GM12873 (cell line): Measurements from ENCODE around the gene FGD5.

Source experiments
- TF ChIP-seq, protein P1 (sequence below): IDR thresholded peaks from 2 replicates; pipeline ENCODE4 v1.5.1; 2012; ENCODE audit warnings: low read depth, mild to moderate bottlenecking, moderate library complexity, low read length, control low read depth; ENCODE audit not compliant: insufficient read depth; ENCODE audit errors: missing control alignments

Gene FGD5

DNA sequence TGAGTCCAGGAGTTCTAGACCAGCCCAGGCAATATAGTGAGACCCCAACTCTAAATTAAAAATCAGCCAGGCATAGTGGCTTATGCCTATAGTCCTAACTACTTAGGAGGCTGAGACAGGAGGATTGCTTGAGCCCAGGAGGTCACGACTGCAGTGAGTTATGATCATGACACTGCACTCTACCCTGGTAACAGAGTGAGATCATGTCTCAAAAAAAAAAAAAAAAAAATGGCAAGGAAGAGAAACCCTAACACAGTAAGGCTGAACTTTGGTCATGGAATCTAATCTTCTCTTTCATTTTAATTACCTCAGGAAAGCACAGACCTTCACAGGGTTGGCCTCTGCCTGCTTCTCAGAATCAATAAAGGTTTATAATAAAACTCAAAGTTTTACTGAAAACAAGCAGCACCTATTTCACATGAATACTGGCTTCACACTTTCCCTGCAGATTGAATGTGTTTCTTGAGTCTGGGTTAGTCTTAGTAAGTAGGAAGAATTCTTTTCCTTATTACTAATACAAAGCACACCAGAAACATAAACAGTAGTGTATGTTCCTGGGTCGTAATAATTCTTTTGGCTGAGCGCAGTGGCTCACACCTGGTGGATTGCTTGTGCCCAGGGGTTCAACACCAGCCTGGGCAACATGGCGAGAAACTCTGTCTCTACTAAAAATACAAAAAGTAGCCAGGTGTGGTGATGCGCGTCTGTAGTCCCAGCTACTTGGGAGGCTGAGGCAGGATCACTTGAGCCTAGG, 117.0 kb downstream of the FGD5 start:
- TF ChIP-seq, protein P1, sequence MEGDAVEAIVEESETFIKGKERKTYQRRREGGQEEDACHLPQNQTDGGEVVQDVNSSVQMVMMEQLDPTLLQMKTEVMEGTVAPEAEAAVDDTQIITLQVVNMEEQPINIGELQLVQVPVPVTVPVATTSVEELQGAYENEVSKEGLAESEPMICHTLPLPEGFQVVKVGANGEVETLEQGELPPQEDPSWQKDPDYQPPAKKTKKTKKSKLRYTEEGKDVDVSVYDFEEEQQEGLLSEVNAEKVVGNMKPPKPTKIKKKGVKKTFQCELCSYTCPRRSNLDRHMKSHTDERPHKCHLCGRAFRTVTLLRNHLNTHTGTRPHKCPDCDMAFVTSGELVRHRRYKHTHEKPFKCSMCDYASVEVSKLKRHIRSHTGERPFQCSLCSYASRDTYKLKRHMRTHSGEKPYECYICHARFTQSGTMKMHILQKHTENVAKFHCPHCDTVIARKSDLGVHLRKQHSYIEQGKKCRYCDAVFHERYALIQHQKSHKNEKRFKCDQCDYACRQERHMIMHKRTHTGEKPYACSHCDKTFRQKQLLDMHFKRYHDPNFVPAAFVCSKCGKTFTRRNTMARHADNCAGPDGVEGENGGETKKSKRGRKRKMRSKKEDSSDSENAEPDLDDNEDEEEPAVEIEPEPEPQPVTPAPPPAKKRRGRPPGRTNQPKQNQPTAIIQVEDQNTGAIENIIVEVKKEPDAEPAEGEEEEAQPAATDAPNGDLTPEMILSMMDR = no peak

DNA sequence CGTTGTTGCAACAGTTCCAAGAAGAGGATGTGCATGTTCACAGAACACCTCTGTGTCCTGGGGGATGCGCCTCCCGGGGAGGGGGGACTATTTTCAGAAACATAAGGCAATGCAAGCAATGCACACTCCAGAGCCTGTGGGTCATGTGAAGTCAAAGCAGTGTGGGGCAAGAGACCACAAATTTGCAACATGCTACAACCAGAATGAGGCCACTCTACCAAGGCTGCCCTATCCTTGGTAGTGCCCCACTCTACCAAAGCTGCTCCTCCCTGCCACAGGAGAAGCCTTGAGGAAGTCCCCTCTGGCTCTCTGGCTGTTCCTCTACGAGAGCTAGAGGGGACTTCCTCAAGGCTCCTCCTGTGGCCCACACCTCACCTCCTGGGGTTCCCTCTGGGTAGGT, 120.2 kb downstream of the FGD5 start:
- TF ChIP-seq, protein P1 = no peak

DNA sequence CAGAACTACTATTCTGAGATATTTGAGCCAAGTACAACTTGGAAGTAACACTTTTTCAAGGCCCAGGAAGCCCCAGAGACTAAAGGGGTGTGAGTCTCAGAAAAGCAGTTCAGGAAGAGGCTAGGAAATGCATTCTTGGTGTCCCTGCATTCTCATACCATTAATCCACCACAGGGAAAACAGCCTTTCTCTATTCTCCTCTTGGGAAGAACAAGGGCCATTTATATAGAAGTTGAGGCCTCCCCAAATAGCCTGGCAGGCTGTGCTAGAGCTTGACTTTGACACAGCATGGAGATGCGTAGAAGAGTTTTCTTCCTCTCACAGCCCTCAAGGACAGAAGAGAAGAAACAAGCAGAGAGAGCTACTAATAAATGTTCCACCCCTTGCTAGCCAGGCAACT, 123.1 kb downstream of the FGD5 start:
- TF ChIP-seq, protein P1 = no peak

DNA sequence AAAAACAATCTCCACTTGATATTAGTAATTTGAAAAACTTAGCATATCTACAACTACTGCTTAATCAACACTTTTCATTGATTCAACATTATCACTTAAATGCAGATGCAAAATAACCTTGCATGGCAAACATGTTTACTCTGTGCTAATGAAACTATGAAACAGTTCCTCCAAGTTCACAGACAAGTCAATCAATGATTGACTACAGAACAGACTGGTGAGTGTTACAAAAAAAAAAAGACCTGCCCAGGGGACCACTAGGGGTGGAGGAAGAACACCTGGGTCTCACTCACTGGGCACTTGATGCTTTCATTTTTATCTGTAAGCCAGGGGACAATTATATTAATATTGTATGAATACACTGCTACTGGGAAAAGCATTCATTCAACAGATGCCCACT, 124.3 kb downstream of the FGD5 start:
- TF ChIP-seq, protein P1 = no peak

DNA sequence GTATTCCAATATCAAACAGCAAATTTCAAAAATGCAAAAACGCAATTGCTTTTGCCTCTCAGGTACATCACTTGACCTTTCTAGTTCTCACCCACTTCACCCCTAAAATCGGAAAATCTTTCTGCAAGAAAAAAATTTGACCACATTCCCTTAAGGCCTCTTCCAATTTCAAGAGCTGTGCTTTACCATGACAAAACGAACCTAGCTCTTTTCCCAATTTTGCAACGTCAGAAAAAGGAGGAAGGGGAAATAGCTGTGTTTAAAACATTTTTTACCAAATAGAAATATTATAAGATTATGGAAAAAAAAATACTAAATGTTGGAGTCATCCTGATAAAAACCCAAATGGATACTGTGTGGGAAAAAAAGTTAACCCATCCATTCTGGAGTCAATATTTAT, 127.5 kb downstream of the FGD5 start:
- TF ChIP-seq, protein P1 = no peak

DNA sequence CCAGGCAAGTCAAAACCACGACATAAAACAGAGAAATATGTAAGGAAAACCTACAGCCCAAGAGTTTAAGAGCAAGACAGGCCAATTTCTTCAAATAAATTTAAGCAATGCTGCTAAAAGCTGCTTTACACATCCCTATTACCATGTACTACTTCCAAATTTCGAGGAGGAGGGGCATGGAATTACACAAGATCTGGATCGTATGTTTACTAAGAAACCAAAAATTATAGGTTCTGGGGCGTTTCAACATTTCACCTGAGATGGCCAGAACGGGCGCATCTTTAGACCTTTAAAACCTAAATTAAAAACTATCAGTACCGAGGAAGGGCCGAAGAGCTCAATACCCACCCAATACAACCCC, 128.0 kb downstream of the FGD5 start:
- TF ChIP-seq, protein P1 = no peak

DNA sequence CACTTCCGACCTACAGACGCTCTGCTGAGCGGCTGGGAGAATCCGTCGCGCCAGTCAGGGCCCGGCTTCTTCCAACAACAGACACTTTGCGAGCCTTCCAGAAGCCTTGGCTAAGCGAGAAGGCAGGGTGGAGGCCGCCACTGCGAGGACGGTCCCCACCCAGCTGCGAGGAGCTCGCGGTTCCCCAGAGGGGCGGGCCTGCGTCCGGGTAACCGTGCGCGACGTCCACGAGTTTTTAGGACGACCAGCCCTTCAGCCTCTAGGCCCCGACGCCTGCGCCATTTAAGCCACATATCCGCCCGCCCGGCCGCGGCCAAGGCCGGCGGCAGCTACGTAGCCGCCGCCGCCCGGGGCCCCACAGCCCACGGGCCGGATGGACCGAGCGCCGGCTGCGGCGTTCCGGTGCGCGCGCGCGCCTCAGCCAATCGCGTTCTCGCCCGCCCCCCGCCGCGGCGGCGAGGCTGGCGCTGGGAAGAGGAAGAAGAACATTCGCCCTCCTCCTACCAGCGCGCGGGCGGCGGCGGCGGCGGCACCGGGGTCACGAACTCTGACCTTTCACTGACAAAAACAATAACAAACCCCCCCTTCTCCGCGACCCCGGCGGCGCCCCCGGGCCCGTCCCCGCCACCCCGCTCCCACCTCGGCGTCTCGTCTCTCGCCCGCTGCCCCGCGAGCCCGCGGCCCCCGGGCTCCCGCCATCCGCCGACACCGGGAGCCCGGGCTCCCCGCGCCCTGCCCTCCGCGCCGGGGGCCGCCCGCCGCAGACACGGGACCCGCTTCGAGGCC, 128.5 kb downstream of the FGD5 start, which contains the start of gene NR2C2:
TSS of gene NR2C2 (plus strand) at position 484 of the 786 bp plus-strand sequence. CDS start 56,332 bp downstream, outside the sequence.
- TF ChIP-seq, protein P1 = no peak
